ENCODE data around the gene RAC3.

Gene RAC3

DNA sequence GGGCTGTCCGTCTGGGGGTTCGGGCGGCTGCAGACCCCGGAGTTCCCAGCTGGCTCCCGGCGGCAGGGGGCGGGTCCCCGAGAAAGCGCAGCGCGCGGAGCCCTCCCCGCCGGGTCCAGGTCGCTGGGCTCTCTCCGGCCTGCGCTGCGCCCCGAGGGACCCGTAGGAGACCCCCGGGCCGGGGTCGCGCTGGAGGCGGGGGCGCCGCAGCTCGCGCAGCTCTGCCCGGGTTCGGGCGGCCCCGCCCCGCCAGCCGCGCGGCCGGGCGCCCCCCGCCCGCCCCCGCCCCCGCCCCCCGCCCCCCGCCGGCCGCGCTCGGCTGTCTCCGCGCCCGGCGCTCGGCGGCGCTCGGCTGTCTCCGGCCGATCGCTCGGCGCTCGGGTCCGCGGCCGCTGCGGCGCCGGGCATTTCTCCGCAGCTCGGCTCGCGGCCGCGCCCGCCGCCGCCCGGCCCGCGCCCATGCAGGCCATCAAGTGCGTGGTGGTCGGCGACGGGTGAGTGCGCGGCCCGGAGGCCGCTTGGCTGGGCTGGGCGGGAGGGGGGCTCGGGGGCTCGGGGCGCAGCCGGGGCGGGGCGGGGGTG lies at the start of gene RAC3:
TSS of gene RAC3 (plus strand) at position 376 of the 582 bp plus-strand sequence. CDS start at position 460, 84 bp downstream.
- DNase-seq = peak in 1 of 2 experiments; percentile 65

- no peak for DNase-seq
Measured at GRCh38 chr17:81983011-81983638, 48.4 kb upstream of the RAC3 start.

DNA sequence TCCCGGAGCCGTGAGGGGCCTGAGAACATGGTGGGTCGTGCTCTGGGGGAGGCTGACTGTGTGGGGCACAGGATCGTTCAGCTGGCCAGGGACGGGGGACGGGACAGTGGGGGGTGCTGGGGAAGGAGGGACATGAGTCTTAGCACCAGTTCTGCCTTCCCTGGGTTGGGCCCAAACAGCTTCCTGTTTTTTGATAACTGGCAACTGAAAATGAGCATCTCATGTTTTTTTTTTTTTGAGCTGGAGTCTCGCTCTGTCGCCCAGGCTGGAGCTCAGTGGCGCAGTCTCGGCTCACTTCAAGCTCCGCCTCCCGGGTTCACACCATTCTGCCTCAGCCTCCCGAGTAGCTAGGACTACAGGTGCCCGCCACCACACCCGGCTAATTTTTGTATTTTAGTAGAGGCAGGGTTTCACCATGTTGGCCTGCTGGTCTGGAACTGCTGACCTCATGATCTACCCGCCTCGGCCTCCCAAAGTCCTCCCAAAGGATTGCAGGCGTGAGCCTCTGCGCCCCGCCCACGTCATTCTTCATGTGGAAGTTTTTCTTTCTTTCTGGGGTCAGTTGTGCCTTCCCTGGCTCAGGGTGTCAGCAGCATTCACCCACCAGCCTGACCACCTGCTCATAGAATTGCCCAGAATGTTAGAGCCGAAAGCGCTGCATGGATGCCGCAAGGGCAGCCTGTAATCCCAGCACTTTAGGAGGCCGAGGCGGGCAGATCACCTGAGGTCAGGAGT lies 47.7 kb upstream of the RAC3 start:
- DNase-seq = no peak

GRCh38 chr17:81984773-81985410 lies 46.6 kb upstream of the RAC3 start:
- no peak for DNase-seq

DNA sequence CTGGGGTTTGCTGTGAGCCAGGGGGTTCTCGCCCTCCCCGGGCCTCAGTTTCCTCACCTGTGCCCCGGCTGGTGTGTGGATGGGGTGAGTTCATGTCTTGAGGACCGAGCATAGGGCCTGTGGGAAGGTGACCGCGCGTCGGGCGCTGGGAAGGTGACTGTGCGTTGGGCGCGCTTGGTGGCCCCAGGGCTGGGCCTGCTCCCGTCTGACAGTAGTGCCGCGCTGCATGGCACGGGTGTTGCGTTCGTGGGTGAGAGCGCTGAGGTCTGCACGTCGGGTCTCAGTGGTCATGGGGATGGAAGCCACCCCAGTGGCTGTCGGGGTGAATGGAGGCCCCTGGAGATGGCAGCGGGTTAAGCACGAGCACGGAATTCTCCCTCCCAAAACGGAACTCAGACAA lies 44.9 kb upstream of the RAC3 start:
- DNase-seq = no peak

GRCh38 chr17:81987161-81987770 lies 44.2 kb upstream of the RAC3 start:
- DNase-seq = no peak

DNA sequence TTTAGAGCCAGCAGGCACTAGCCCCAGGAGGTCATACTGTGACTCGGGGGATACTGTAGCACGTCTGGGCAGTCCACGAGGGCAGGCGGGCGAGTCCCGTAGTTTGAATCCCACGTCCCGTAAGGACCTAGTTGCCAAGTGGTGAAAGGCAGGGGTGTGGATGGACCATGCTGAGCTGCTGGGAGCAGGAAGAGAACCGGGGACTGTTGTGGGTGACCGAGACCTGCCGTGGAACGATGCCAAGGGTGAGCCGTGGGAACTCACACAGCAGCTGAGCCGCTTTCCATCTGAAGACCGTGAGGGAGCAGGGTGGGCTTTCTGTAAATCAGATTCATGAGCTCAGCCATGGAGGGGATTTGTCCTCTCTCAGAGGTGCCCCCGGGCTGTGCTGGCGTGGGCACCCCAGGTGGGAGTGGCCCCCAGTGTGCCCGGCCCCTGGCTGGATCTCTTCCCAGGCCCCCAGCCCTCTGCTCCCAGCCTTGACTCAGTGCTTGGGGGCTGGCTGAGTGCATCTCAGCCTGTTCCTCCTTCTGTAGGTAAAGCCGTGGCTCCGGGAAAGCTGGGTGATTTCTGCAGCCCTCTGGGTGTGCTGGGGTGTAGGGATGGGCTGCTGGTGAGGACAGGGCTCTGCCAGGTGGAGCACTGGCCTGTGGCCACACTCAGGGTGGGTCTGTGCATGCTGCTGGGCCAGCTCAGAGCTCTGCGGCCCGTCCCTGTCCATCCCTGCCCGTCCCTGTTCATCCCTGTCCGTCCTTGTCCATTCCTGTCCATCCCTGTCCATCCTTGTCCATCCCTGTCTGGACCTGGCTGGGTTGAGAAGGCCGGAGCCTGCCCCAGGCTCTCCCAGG lies 40.4 kb upstream of the RAC3 start:
- no peak for DNase-seq

DNA sequence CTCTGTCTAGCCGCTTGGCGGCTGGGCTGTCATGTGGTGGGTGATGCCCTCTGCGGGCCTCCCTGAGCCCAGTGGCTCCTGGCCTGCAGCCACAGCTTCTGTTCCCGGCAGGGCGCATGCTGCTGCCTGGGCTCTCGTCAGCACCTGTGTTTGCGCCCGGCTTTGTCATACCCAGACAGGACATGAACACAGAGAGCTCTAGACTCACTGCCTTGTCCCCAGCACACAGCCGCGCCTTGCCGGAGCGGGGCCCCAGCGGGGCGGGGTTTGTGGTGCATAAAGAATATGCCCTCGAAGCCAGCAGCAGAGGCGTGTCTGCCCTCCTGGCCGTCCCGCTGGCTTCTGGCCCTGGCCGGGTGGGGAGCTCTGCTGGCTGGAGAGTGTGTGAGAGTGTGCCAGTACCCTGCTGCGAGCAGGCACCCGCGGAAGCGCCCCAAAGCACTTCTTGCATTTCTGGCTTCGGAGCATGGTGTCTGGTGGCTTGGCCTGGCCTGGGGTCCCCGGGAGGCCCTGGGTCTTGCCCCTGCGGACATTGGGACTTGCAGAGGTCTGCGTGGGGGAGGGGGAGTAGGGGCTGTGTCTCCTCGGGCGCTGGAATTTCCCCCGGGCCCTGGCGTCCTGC lies 39.7 kb upstream of the RAC3 start:
- DNase-seq = peak in 1 of 2 experiments; percentile 84

DNA sequence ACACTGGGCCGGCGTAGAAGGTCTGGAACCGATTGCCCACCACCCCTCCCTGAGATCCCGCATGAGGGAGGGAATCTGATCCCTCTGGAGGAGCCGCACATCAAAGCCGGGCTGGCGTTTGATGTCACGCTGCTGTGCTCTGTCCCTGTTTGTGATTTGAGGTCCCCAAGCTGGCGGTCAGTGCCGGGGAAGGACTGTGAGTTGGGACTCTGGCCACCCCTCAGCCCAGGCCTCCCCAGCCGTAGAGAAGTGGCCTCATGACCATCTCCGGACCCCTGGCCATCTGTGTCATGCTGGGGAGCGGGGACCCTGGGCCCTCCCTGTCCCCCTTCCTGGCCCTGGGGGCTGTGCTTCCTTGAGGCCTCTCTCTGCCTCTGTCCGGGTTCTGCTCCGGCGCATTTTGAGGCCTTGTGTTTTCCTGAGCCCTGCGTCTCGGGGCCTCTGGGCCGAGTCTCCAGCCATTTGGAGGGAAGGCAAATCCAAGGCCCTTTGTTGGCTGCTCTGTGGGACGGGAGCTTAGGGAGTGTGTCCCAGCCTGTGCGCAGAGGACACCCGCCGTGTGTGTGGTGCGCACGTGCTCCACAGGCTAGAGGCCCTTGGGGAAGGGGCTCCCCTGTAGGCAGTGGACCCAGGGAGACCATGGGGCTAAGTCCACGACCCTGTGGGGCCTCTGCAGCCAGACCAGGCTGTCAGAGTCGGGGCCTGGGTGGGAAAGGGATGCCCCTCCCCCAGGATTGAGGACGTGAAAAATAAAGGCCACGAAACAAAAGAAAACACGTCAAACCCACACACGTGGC lies 39.0 kb upstream of the RAC3 start:
- DNase-seq = no peak

GRCh38 chr17:81993729-81994592 lies 37.5 kb upstream of the RAC3 start:
- DNase-seq = no peak

DNA sequence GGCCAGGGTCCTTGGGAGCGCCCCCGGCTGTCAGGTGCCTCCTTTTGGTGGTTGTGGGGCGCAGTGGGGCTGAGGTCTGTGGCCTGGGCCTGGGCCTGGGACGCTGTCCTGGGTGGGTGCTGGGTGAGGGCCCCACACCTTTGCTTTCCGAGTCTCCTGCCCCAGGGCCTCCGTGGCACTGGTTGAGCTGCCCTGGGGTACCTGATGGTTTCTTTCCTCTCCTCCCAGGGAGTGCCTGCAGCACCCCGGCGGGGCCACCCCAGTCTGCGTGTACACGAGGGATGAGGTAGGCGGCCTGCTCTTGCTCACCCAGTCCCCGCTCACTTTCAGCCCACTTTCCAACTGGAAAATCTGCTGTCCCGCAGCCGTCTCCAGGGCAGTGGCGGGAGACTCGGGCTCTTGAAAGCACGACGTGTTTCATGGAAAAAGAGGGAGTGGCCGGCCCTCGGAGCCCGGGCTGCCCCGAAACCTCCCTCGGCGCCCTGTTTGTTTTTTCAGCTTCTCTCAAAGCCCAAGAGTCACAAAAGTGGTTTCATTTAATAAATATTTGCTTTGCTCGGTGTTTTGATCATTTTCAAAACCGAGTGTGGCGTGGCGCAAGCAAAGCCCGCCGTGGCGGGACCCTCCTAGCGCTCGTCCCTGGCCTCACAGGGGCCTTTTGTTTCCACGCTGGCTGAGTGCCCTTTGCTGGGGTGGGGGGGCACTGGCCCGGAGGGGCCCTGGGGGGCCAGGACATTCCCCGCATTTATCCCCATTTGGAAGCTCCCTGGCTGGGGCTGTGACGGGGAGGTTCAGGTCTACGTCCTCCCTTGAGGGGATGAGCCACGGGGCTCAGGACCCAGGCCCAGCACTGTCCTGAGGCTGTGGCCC lies 36.6 kb upstream of the RAC3 start:
- DNase-seq = no peak

DNA sequence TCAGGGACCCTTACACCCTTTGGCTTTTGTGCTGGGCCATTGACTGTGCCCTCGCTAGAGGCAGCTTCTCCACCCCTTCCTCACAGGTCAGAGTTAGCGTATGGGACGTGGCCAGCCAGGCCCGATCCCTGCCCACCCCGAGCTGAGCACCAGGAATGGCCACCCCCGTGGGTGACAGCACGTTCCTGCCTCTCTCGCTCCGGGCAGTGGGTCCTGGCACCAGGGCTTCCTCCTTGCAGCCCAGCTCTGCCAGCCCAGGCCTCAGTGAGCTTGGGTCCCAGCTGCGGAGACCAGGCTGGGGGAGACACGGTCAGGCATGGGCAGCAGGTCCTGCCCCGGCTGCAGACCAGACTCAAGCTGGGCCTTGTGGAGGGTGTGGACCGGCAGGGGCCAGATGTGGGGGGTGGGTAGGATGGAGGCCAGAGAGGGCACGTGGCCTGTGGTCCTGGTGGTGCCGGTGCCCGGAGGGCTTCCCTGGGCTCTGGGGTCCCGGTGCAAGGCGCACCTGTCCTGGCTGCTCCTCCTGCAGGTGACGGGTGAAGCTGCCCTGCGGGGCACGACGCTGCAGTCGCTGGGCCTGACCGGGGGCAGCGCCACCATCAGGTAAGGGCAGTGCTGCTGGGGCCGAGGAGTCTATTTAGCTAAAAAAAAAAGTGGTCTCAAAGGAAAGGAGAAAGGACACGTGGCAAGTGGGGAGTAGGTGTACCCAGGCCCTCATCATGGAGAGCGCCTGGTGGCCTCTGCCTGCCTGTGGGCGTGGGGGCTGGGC lies 35.8 kb upstream of the RAC3 start:
- DNase-seq = no peak

DNA sequence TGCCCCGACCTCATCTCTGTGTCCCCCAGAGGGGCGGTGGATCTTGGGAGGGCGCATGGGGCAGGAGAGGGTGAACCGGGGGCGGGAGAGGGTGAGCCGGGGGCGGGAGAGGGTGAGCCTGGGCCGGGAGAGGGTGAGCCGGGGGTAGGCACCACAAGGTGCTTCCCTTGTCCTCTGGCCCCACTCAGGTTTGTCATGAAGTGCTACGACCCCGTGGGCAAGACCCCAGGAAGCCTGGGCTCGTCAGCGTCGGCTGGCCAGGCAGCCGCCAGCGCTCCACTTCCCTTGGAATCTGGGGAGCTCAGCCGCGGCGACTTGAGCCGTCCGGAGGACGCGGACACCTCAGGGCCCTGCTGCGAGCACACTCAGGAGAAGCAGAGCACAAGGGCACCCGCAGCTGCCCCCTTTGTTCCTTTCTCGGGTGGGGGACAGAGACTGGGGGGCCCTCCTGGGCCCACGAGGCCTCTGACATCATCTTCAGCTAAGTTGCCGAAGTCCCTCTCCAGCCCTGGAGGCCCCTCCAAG lies 35.2 kb upstream of the RAC3 start:
- no peak for DNase-seq

DNA sequence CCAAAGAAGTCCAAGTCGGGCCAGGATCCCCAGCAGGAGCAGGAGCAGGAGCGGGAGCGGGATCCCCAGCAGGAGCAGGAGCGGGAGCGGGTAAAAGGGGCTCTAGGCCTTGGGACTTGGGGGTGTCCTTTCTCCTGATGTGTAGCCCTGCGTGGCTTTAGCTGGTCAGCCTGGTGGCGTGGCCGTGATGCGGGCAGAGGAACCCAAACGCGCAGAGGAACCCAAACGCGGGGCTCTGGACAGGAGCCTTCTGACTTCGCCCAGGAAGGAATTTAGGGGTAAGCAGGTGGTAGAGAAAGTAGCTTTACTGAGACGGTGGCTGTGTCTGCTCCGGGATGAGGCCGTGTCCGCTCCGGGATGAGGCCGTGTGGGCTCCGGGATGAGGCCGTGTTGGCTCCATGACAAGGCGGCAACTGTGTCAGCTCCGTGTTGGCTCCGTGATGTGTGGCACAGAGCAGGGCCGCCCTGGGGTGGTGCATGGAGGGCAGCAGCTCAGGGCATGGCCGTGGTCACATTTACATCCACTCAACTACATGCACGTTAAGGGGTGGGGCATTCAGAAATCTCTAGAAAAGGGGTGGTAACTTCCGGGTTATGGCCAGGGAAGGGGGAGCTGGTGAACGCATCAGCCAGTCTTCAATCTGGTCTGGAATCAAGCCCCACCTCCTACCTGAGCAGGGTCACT lies 34.6 kb upstream of the RAC3 start:
- no peak for DNase-seq

DNA sequence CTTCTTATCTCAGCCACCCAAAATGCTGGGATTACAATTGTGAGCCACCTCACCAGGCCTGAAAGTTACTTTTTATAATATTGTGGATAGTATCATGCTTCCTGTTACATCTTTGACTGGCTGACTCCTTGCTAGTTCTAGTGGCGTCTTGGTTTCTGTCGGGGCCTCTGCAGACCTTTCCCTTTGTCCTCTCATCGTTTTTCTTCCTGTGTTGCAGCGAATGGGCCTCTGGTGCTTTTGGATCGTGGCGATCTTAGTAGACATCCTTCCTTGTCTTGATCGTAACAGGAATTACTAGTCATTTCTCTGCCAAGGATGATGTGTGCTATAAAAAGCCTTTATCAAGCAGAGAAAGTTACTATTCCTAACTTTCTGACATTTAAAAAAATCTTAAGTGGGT lies 33.3 kb upstream of the RAC3 start:
- DNase-seq = no peak

GRCh38 chr17:81998691-81999438 lies 32.6 kb upstream of the RAC3 start:
- no peak for DNase-seq

DNA sequence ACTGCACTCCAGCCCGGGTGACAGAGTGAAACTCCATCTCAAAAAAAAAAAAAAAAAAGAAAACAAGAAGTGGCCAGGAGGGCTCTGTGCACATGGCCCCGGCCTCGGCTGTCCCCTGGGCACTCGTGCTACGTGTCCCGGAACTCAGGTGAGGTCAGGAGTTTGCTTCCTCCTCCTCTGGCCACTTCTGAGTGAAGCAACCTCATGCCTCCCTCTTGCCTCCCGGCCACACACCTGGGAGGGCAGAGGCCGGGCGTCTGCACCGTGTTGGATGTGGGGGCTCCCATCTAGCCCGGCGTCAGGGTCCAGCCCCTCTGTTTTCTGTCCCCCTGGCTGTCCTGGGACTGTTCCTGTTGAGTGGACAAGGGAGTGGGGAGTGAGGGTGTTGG lies 31.9 kb upstream of the RAC3 start:
- no peak for DNase-seq

Data from NCI-H446 (cell line).